IPS-18c (cell line): ENCODE data around the gene HSPB8.

ENCODE experiments used
- H3K4me3 ChIP-seq: 2 replicates; pipeline ENCODE4 v1.7.0; 2013; ENCODE audit warnings: low read depth, mild to moderate bottlenecking, low read length, moderate library complexity; ENCODE audit not compliant: insufficient read depth
- H3K9me3 ChIP-seq: one replicate; pipeline ENCODE4 v1.6.1; 2013; ENCODE audit warnings: mild to moderate bottlenecking, low read length, moderate library complexity; ENCODE audit not compliant: control insufficient read depth, insufficient read depth

The HSPB8 gene

GRCh38 chr12:119178544-119179334, at the start of gene HSPB8:
HSPB8 (plus strand) TSS chr12:119178931; CDS start chr12:119179313, 382 bp downstream.
- Histone ChIP-seq H3K4me3 (peak within 1 kb of the TSS; percentile 32), H3K9me3 (no peaks in the 10 kb centered on the region)

GRCh38 chr12:119129827-119130434, 48.8 kb upstream of the HSPB8 start:
- Histone ChIP-seq H3K4me3 (no peak overlapping the region), H3K9me3 (no peaks in the 10 kb centered on the region)

- Histone ChIP-seq H3K4me3 (no peak overlapping the region), H3K9me3 (no peaks in the 10 kb centered on the region)
Observed at GRCh38 chr12:119130523-119130922, 48.2 kb upstream of the HSPB8 start.

- no peak overlapping the region for H3K4me3 ChIP-seq
- H3K9me3 ChIP-seq = no peaks in the 10 kb centered on the region
Observed at GRCh38 chr12:119134284-119135072, 44.3 kb upstream of the HSPB8 start.

- H3K4me3 ChIP-seq = no peak overlapping the region
Observed at GRCh38 chr12:119136811-119137410, 41.8 kb upstream of the HSPB8 start.

GRCh38 chr12:119139448-119139847, 39.3 kb upstream of the HSPB8 start:
- H3K9me3 ChIP-seq = no peaks in the 10 kb centered on the region
- no peak overlapping the region for H3K4me3 ChIP-seq

More at GRCh38 chr12:119136811-119137410, 41.8 kb upstream of the HSPB8 start:
- no peaks in the 10 kb centered on the region for H3K9me3 ChIP-seq

- no peak overlapping the region for H3K4me3 ChIP-seq
- no peaks in the 10 kb centered on the region for H3K9me3 ChIP-seq
Observed at GRCh38 chr12:119145367-119145766, 33.4 kb upstream of the HSPB8 start.

- no peak overlapping the region for H3K4me3 ChIP-seq
- no peaks in the 10 kb centered on the region for H3K9me3 ChIP-seq
Observed at GRCh38 chr12:119147847-119148448, 30.8 kb upstream of the HSPB8 start.

- H3K9me3 ChIP-seq = no peaks in the 10 kb centered on the region
- H3K4me3 ChIP-seq = no peak overlapping the region
Observed at GRCh38 chr12:119149270-119149669, 29.5 kb upstream of the HSPB8 start.

GRCh38 chr12:119151445-119152026, 27.2 kb upstream of the HSPB8 start:
- H3K4me3 ChIP-seq = no peak overlapping the region
- H3K9me3 ChIP-seq = no peaks in the 10 kb centered on the region

GRCh38 chr12:119153477-119154434, 25.0 kb upstream of the HSPB8 start:
- H3K9me3 ChIP-seq = no peaks in the 10 kb centered on the region
- peak overlapping the region; percentile 81 for H3K4me3 ChIP-seq

GRCh38 chr12:119154435-119154818, 24.3 kb upstream of the HSPB8 start:
- Histone ChIP-seq H3K9me3 (no peaks in the 10 kb centered on the region), H3K4me3 (peak overlapping the region; percentile 81)

GRCh38 chr12:119156401-119157044, 22.2 kb upstream of the HSPB8 start:
- Histone ChIP-seq H3K9me3 (no peaks in the 10 kb centered on the region), H3K4me3 (no peak overlapping the region)

- Histone ChIP-seq H3K4me3 (no peak overlapping the region), H3K9me3 (no peaks in the 10 kb centered on the region)
Observed at GRCh38 chr12:119157528-119157927, 21.2 kb upstream of the HSPB8 start.

GRCh38 chr12:119157978-119158377, 20.8 kb upstream of the HSPB8 start:
- Histone ChIP-seq H3K4me3 (no peak overlapping the region), H3K9me3 (no peaks in the 10 kb centered on the region)
